ENCODE results near the gene CEMIP. TPM values are rescaled to one million over a fixed set of nuclear protein-coding genes. Genes with fewer than 3 reads are reported as not detected.

CEMIP gene
- total RNA-seq, 2 experiments from 2014 or later = not detected

GRCh38 chr15:80834402-80834801, 55.2 kb downstream of the CEMIP start:
- CTCF ChIA-PET (ENCODE audit: unreplicated experiment) = no interaction called here
- no TSS peak for BruUV-seq (replicated peaks)
- H2AFZ ChIP-seq (ENCODE audit: low read length) = no peak overlapping the region

GRCh38 chr15:80834906-80835305, 55.7 kb downstream of the CEMIP start:
- BruUV-seq (replicated peaks) = no TSS peak
- no peak overlapping the region for H3K4me2 ChIP-seq (ENCODE audit: low read length)
- no peaks in the 10 kb centered on the region for H3K79me2 ChIP-seq (ENCODE audit: insufficient read depth, low read depth, low read length)
- ChIA-PET POLR2A (interaction anchor here (0.7 kb wide), 1 partner anchor 46 kb away, joined by 3 read pairs; no protein-coding TSS in a partner anchor), CTCF (ENCODE audit: unreplicated experiment) (no interaction called here)
- TF ChIP-seq EZH2phosphoT487 (IDR thresholded peaks at IDR 0.05; ENCODE audit: borderline replicate concordance, low read depth, low read length) = no peak
- TF ChIP-seq CTCF (conservative IDR thresholded peaks at IDR 0.05; ENCODE audit: low read length) = no peak
- H3K36me3 ChIP-seq (ENCODE audit: insufficient read depth, low read length) = no peaks in the 10 kb centered on the region
- no peaks in the 10 kb centered on the region for H3K4me1 ChIP-seq (ENCODE audit: insufficient read depth, low read length, poor library complexity, severe bottlenecking)
- H3K4me3 ChIP-seq (ENCODE audit: low read depth, low read length, poor library complexity, severe bottlenecking) = no peak overlapping the region
- H2AFZ ChIP-seq (ENCODE audit: low read length) = no peak overlapping the region
- H3K27ac ChIP-seq (ENCODE audit: low read depth, low read length, poor library complexity, severe bottlenecking) = no peak overlapping the region
- no peaks in the 10 kb centered on the region for H3K9me2 ChIP-seq (ENCODE audit: insufficient read depth, low read length)
- DNase-seq (ENCODE audit: low spot score) = no peak
- H4K20me1 ChIP-seq (ENCODE audit: insufficient read depth, low read length) = no peaks in the 10 kb centered on the region
- H3K9me3 ChIP-seq (ENCODE audit: low read length) = no peaks in the 10 kb centered on the region
- intact Hi-C loops (cut with micrococcal nuclease; ENCODE audit: unreplicated experiment) = no loop called here

More at GRCh38 chr15:80834402-80834801, 55.2 kb downstream of the CEMIP start:
- H3K27ac ChIP-seq (ENCODE audit: low read depth, low read length, poor library complexity, severe bottlenecking) = no peak overlapping the region
- H3K9me2 ChIP-seq (ENCODE audit: insufficient read depth, low read length) = no peaks in the 10 kb centered on the region
- H4K20me1 ChIP-seq (ENCODE audit: insufficient read depth, low read length) = no peaks in the 10 kb centered on the region
- intact Hi-C loops (cut with micrococcal nuclease; ENCODE audit: unreplicated experiment) = no loop called here
- no peak overlapping the region for H3K4me2 ChIP-seq (ENCODE audit: low read length)
- DNase-seq (ENCODE audit: low spot score) = no peak
- TF ChIP-seq EZH2phosphoT487 (IDR thresholded peaks at IDR 0.05; ENCODE audit: borderline replicate concordance, low read depth, low read length) (no peak), CTCF (conservative IDR thresholded peaks at IDR 0.05; ENCODE audit: low read length) (no peak)
- no peaks in the 10 kb centered on the region for H3K9me3 ChIP-seq (ENCODE audit: low read length)
- POLR2A ChIA-PET = interaction anchor here (0.7 kb wide), 1 partner anchor 46 kb away, joined by 3 read pairs; no protein-coding TSS in a partner anchor
- no peaks in the 10 kb centered on the region for H3K4me1 ChIP-seq (ENCODE audit: insufficient read depth, low read length, poor library complexity, severe bottlenecking)
- H3K36me3 ChIP-seq (ENCODE audit: insufficient read depth, low read length) = no peaks in the 10 kb centered on the region
- H3K4me3 ChIP-seq (ENCODE audit: low read depth, low read length, poor library complexity, severe bottlenecking) = no peak overlapping the region
- H3K79me2 ChIP-seq (ENCODE audit: insufficient read depth, low read depth, low read length) = no peaks in the 10 kb centered on the region

DNA sequence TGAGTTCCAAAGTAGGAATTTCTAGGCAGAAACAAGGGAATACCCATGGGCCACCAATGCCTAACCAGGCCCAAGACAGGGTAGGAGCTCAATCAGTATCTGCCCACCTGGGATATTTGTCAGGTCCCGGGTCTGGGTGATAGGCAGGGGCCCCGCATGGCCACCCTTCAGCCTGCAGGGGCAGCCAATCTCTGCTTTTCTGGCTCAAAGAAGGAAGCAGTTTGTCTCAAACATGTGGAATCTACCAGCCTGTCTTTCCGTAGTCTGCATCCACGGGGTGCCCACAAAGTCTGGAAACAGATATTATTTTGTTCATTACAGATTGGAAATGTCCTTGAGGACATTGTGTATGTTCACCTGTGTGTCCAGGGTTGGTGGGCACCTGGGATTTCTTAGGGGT, 56.2 kb downstream of the CEMIP start:
- H3K9me2 ChIP-seq (ENCODE audit: insufficient read depth, low read length) = no peaks in the 10 kb centered on the region
- intact Hi-C loops (cut with micrococcal nuclease; ENCODE audit: unreplicated experiment) = no loop called here
- no peaks in the 10 kb centered on the region for H4K20me1 ChIP-seq (ENCODE audit: insufficient read depth, low read length)
- no TSS peak for BruUV-seq (replicated peaks)
- no peak for DNase-seq (ENCODE audit: low spot score)
- TF ChIP-seq CTCF (conservative IDR thresholded peaks at IDR 0.05; ENCODE audit: low read length) (no peak), EZH2phosphoT487 (IDR thresholded peaks at IDR 0.05; ENCODE audit: borderline replicate concordance, low read depth, low read length) (no peak)
- H3K4me3 ChIP-seq (ENCODE audit: low read depth, low read length, poor library complexity, severe bottlenecking) = no peak overlapping the region
- H3K36me3 ChIP-seq (ENCODE audit: insufficient read depth, low read length) = no peaks in the 10 kb centered on the region
- H3K27ac ChIP-seq (ENCODE audit: low read depth, low read length, poor library complexity, severe bottlenecking) = no peak overlapping the region
- H3K79me2 ChIP-seq (ENCODE audit: insufficient read depth, low read depth, low read length) = no peaks in the 10 kb centered on the region
- H2AFZ ChIP-seq (ENCODE audit: low read length) = no peak overlapping the region
- ChIA-PET CTCF (ENCODE audit: unreplicated experiment) (no interaction called here), POLR2A (interaction anchor here (0.5 kb wide), 1 partner anchor 1009 kb away, joined by 3 read pairs; no protein-coding TSS in a partner anchor)
- H3K9me3 ChIP-seq (ENCODE audit: low read length) = no peaks in the 10 kb centered on the region
- no peak overlapping the region for H3K4me2 ChIP-seq (ENCODE audit: low read length)
- H3K4me1 ChIP-seq (ENCODE audit: insufficient read depth, low read length, poor library complexity, severe bottlenecking) = no peaks in the 10 kb centered on the region

Data from OCI-LY7 (cell line).